ENCODE data around the gene PON3. TPM values are rescaled to one million over a fixed set of nuclear protein-coding genes. Genes with fewer than 3 reads are reported as not detected.
A peak's percentile ranks its signal among the peaks of the same experiment; 100 is the strongest.

PON3 gene
- total RNA-seq, 1 donor from 2014 or later = 36.4 TPM

DNA sequence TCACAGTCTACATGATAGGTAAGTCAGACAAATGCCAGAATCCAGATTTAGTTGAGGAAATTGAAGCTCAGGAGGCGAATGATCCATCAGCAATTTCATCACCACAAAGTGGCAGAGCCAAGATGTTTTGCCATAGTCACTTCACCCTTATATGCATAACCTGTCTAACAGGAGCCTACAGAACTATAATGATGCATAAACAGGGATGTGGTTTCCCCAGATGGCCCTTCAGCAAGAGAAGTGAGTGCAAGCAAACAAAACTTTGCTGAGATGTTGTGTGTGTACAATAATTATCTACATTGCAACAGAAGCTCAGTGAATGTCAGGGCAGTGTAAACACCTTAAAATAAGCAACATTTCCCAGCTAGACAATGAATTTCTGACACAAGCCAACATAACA lies 28.6 kb downstream of the PON3 start:
- H3K36me3 ChIP-seq = no peaks in the 10 kb centered on the region
- no peaks in the 10 kb centered on the region for H3K4me1 ChIP-seq
- no peak overlapping the region for H3K27ac ChIP-seq
- no peak overlapping the region for H3K4me3 ChIP-seq
- DNase-seq (no peak), ATAC-seq (peak; percentile 81)
- no peaks in the 10 kb centered on the region for H3K27me3 ChIP-seq
- intact Hi-C loops (cut with DNase I) = no loop called here
- no peaks in the 10 kb centered on the region for H3K9me3 ChIP-seq
- TF ChIP-seq, protein P1, sequence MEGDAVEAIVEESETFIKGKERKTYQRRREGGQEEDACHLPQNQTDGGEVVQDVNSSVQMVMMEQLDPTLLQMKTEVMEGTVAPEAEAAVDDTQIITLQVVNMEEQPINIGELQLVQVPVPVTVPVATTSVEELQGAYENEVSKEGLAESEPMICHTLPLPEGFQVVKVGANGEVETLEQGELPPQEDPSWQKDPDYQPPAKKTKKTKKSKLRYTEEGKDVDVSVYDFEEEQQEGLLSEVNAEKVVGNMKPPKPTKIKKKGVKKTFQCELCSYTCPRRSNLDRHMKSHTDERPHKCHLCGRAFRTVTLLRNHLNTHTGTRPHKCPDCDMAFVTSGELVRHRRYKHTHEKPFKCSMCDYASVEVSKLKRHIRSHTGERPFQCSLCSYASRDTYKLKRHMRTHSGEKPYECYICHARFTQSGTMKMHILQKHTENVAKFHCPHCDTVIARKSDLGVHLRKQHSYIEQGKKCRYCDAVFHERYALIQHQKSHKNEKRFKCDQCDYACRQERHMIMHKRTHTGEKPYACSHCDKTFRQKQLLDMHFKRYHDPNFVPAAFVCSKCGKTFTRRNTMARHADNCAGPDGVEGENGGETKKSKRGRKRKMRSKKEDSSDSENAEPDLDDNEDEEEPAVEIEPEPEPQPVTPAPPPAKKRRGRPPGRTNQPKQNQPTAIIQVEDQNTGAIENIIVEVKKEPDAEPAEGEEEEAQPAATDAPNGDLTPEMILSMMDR (IDR thresholded peaks at IDR 0.05) = no peak

DNA sequence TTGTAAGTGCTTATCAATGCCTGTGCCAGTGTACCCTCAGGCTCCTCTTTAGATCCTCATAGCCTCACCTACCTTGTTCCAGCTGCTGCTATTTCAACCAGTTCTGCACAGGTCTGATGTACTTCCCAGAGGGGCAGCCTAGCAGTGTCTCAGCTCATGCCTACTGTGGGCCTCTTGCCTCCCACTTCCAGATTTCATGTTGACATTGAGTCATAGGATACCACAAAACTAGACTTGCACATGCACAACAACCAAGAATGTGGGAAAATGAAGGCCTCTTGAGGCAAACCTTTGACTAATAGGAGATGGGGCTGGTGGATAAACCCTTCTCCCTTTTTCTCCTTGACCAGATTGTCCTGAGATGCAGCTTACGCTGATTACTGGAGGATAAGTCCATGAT lies 31.0 kb downstream of the PON3 start:
- no peak overlapping the region for H3K4me3 ChIP-seq
- ATAC-seq (peak; percentile 28), DNase-seq (no peak)
- H3K9me3 ChIP-seq = no peaks in the 10 kb centered on the region
- TF ChIP-seq, protein P1 (IDR thresholded peaks at IDR 0.05) = no peak
- intact Hi-C loops (cut with DNase I) = no loop called here
- no peaks in the 10 kb centered on the region for H3K36me3 ChIP-seq
- no peaks in the 10 kb centered on the region for H3K27me3 ChIP-seq
- H3K27ac ChIP-seq = no peak overlapping the region
- H3K4me1 ChIP-seq = no peaks in the 10 kb centered on the region

DNA sequence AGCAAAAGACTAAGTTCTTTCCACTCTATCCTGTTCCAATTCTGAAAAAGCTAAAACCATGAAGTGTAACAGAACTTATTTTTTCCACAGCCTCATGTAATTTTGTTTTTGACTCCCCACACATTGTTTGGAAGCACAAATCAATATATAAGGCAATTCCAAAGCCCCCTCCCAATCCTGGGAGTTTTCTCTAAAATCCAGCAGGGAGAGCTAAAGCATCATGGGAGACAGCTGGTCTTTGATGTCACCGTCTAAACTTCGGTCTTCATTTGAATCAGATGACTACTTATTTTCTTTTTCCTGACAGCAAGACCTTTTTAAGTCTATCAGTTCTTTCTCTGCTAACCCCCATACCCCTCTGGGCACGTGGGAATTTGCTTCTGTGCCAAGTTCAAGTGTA lies 38.6 kb downstream of the PON3 start:
- no peaks in the 10 kb centered on the region for H3K36me3 ChIP-seq
- H3K4me3 ChIP-seq = no peak overlapping the region
- ATAC-seq = no peak
- intact Hi-C loops (cut with DNase I) = no loop called here
- no peaks in the 10 kb centered on the region for H3K4me1 ChIP-seq
- no peak overlapping the region for H3K27ac ChIP-seq
- no peak for DNase-seq
- no peaks in the 10 kb centered on the region for H3K27me3 ChIP-seq
- no peaks in the 10 kb centered on the region for H3K9me3 ChIP-seq
- TF ChIP-seq, protein P1 (IDR thresholded peaks at IDR 0.05) = no peak

DNA sequence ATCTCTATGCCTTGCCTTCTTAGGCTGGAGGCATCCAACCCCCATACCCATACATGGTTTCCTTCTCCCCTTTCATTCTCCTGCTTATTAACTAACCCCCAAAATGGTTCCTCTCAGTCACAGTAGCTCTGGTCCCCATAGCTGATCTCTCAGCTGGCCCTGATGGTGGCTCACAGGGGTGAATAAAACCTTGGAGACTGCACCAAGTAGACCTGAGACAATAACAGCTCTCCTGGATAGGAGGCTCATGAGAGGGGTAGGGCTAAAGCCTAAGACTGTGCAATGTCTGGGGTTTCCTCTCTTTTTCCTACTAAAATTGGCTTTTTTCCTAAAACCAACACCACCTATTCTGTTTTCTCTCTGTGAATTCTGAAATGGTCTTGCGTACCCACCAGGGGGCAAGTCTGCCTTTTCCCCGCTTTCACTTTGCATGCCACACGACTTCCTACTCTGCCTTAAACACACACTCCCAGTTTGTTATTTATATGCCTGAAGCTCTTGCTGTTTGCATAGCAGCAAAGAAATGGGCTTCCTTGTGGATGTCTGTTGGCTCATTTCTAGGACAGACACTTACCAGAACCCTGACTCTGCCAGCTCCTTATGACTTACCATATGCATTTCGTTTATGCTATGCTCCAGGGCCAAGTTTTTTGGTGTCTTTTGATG lies 53.4 kb downstream of the PON3 start:
- no peaks in the 10 kb centered on the region for H3K27me3 ChIP-seq
- no peaks in the 10 kb centered on the region for H3K4me1 ChIP-seq
- no peaks in the 10 kb centered on the region for H3K36me3 ChIP-seq
- TF ChIP-seq, protein P1 (IDR thresholded peaks at IDR 0.05) = no peak
- no peaks in the 10 kb centered on the region for H3K9me3 ChIP-seq
- no peak overlapping the region for H3K4me3 ChIP-seq
- H3K27ac ChIP-seq = no peak overlapping the region
- ATAC-seq (peak; percentile 32), DNase-seq (no peak)
- intact Hi-C loops (cut with DNase I) = no loop called here

DNA sequence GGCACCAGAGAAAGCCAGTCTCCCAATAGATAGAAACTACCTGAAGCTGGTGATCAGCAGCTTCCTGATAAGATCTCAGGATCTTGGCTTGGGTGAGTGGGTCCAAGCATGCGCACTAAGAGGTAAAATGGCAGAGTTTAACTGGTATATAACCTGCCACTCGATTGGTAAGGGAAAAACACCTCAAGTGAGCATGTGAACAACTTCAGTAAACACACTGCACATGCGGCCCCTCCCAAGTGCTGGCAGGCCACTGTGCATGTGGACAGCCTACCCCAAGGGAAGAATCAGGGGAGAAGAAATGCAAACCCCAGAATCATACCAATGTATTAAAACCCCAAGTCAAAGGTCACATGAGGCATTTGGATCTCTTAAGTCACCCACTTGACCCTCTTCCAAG lies 54.1 kb downstream of the PON3 start:
- DNase-seq = no peak
- Histone ChIP-seq H3K9me3 (no peaks in the 10 kb centered on the region), H3K27ac (no peak overlapping the region), H3K36me3 (no peaks in the 10 kb centered on the region), H3K4me1 (no peaks in the 10 kb centered on the region), H3K4me3 (no peak overlapping the region), H3K27me3 (no peaks in the 10 kb centered on the region)
- peak; percentile 65 for ATAC-seq
- TF ChIP-seq, protein P1 (IDR thresholded peaks at IDR 0.05) = no peak
- intact Hi-C loops (cut with DNase I) = no loop called here

DNA sequence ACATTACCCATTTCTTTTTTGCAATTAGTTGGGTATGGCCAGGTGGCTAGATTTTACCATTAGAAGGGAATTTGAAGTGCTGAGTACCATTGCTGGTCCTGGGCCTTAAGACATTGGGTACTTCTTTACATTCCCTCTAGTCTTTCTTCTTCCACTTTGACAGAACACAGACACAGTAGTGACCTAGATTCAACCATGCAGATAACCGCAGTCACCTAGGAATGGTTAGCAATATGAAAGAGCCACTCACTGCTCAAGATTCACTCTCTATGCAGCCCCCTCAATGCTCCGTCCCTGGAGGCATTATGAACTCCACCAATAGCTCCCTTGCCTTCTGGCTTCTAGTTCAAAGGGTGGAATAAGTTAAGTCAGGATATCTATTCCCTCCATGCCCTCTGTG lies 55.7 kb downstream of the PON3 start:
- intact Hi-C loops (cut with DNase I) = no loop called here
- ATAC-seq = no peak
- H3K27ac ChIP-seq = no peak overlapping the region
- no peaks in the 10 kb centered on the region for H3K4me1 ChIP-seq
- H3K4me3 ChIP-seq = no peak overlapping the region
- H3K27me3 ChIP-seq = no peaks in the 10 kb centered on the region
- no peak for DNase-seq
- H3K9me3 ChIP-seq = no peaks in the 10 kb centered on the region
- H3K36me3 ChIP-seq = no peaks in the 10 kb centered on the region
- TF ChIP-seq, protein P1 (IDR thresholded peaks at IDR 0.05) = no peak
